Common myeloid progenitor, CD34-positive (primary cell): ENCODE measurements around the gene DCTN2.

Source experiments
- CTCF ChIA-PET: fragments of 350-600 bp; sonication (Branson Sonifier 250); formaldehyde crosslinking; loops from one replicate; lab custom pipeline; 2021; ENCODE audit warnings: antibody characterized with exemption; lab: Charles Lee
- POLR2A ChIA-PET: fragments of 350-600 bp; sonication (Branson Sonifier 250); formaldehyde crosslinking; loops from one replicate; lab custom pipeline; 2021; ENCODE audit warnings: antibody characterized with exemption; lab: Charles Lee
- DNase-seq, 3 donors: peaks; one replicate each; pipeline versions ENCODE4 v3.0.0 to v3.0.0-alpha.2; 2013
- H3K27ac ChIP-seq, 2 experiments: 1 replicate in 1 of 2; 2 replicates in 1 of 2; pipeline ENCODE4 v1.7.0; 2013; ENCODE audit warnings: inconsistent platforms in 2 of 2, low read length in 2 of 2, mild to moderate bottlenecking in 2 of 2, low read depth in 1 of 2, moderate library complexity in 1 of 2; ENCODE audit not compliant: severe bottlenecking in 2 of 2, insufficient read depth in 1 of 2, poor library complexity in 1 of 2
- H3K27me3 ChIP-seq, 5 experiments: replicated peaks in 2 of 5; 1 replicate in 3 of 5; 2 replicates in 2 of 5; pipeline versions ENCODE4 v1.6.1 to v1.7.0; 2013; ENCODE audit warnings: low read length in 4 of 5, mild to moderate bottlenecking in 2 of 5, moderate library complexity in 2 of 5, inconsistent platforms in 1 of 5; ENCODE audit not compliant: insufficient read depth in 5 of 5, control insufficient read depth in 4 of 5
- H3K36me3 ChIP-seq, 4 experiments: 1 replicate in 2 of 4; 2 replicates in 2 of 4; pipeline versions ENCODE4 v1.6.1 to v1.7.0; 2013; ENCODE audit warnings: low read length in 3 of 4, control low read depth in 1 of 4, mild to moderate bottlenecking in 1 of 4; ENCODE audit not compliant: control insufficient read depth in 4 of 4, insufficient read depth in 4 of 4
- H3K4me1 ChIP-seq, 4 experiments: 1 replicate in 3 of 4; 2 replicates in 1 of 4; pipeline versions ENCODE4 v1.6.1 to v1.7.1; 2013; ENCODE audit warnings: low read length in 3 of 4, mild to moderate bottlenecking in 3 of 4, control low read depth in 1 of 4, inconsistent platforms in 1 of 4, moderate library complexity in 1 of 4; ENCODE audit not compliant: control insufficient read depth in 4 of 4, insufficient read depth in 4 of 4; ENCODE audit errors: control extremely low read depth in 1 of 4
- H3K4me3 ChIP-seq, 7 experiments: 1 replicate in 4 of 7; 2 replicates in 3 of 7; pipeline versions ENCODE4 v1.5.1 to v1.7.0; 2013; ENCODE audit warnings: mild to moderate bottlenecking in 7 of 7, low read length in 6 of 7, moderate library complexity in 6 of 7, inconsistent platforms in 2 of 7, low read depth in 2 of 7, control low read depth in 1 of 7; ENCODE audit not compliant: insufficient read depth in 4 of 7, control insufficient read depth in 1 of 7; ENCODE audit errors: extremely low read depth in 1 of 7
- H3K9me3 ChIP-seq, 5 experiments: 1 replicate in 4 of 5; 2 replicates in 1 of 5; pipeline versions ENCODE4 v1.6.1 to v1.7.1; 2013; ENCODE audit warnings: low read length in 4 of 5, mild to moderate bottlenecking in 2 of 5, inconsistent platforms in 1 of 5, low read depth in 1 of 5, moderate library complexity in 1 of 5; ENCODE audit not compliant: control insufficient read depth in 4 of 5, insufficient read depth in 2 of 5; ENCODE audit errors: control extremely low read depth in 1 of 5
- WGBS: methylation state at CpG from one replicate; pipeline ENCODE4 v1.1.5; 2013; ENCODE audit not compliant: insufficient coverage; 5-methylcytosine and 5-hydroxymethylcytosine counted together

The DCTN2 gene

DNA sequence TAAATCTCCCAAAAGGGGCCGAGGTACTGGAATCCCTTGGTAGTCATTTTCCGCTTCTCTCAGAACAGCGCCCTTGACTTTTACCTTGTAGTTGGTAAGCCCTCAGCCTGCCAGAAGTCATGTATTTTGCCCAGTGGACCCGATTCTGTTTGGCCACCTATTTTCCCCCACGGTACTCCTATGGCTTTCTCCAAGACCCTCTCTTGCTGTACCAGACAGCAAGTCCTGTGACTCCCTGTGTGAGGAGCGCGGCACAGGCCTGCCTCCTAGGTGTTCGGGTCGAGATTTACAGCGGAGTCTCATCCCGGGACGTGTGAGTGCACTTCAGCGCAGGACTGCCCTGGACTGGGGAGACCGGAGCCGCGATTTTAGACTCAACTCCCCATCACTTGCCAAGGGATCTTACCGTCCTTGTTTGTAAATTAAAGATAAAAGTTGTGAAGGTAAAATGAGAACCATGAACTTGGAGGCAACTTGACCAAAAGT lies 25.4 kb downstream of the DCTN2 start:
- H3K36me3 ChIP-seq, result peaks cover 12 to 43% (median 33%) of the 10 kb centered on the region in 4 experiments
- no peaks in the 10 kb centered on the region for H3K9me3 ChIP-seq
- DNase-seq, result no peak
- H3K27me3 ChIP-seq, result no peaks in the 10 kb centered on the region
- H3K27ac ChIP-seq, result peak overlapping the region; percentile 88 to 94
- POLR2A ChIA-PET, result interaction anchor here (2.9 kb wide), 1 partner anchor 11 kb away, joined by 13 read pairs; no protein-coding TSS in a partner anchor
- CTCF ChIA-PET, result interaction anchor here (1.3 to 1.4 kb wide), 2 partner anchors 24 to 63 kb away, joined by 3 read pairs; no protein-coding TSS in a partner anchor
- 72% methylated on average over 11 of the region's 17 CpGs for whole genome bisulfite sequencing
- H3K4me1 ChIP-seq, result peaks cover 14 to 56% (median 52%) of the 10 kb centered on the region in 4 experiments
- peak overlapping the region in 6 of 7 experiments; percentile 23 to 86 (median 64) for H3K4me3 ChIP-seq

DNA sequence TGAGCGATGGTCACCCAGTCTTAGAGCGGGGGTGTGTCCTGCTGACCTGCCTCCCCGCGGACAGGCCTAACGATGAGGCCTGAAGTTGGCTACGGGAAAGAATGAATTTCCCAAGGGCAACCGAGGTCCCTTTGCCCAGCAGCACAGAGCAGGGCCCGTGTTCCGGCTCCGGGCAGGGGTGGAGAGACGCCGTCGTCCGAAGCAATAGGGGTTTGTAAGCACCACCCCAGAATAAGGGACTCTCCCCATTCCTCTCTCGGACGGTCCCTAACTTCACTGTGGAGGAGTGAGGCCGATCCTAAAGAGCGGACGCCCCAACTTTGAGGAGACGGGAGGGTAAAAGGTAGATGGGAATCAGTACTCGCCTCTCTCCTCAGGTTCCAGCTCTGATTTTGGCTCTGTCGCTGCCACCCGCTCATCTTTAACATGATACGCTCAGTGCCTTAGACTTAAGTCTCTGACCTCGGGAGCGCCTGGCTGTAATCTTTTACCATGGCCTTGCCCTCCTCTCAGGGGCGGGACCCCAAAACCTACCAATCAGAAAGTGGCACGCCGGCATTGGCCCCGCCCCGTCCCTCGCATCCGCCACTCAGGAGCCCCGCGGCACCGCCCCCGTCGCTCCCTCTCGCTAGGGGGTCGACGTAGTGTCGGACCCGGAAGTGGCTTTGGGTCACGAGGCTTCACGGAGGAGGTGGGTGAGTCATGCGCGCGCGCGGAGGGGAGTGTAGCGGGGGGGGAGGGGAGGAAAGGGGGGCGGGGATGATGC lies 26.8 kb downstream of the DCTN2 start, which contains the start of gene DDIT3:
Gene DDIT3, minus strand, starts transcription at position 462 of the 766 bp plus-strand sequence. CDS start 3,108 bp downstream, outside the sequence.
- Histone ChIP-seq H3K27me3 (no peaks in the 10 kb centered on the region), H3K4me1 (peaks cover 14 to 53% (median 52%) of the 10 kb centered on the region in 4 experiments), H3K36me3 (peaks cover 15 to 46% (median 35%) of the 10 kb centered on the region in 4 experiments), H3K4me3 (peak within 1 kb of the TSS; percentile 75 to 99 (median 96)), H3K9me3 (no peaks in the 10 kb centered on the region), H3K27ac (peak within 1 kb of the TSS; percentile 99 to 100)
- DNase-seq, result peak; percentile 99
- ChIA-PET CTCF (interaction anchor here (1.0 to 1.5 kb wide), 6 partner anchors 10 to 118 kb away, joined by 3 to 6 read pairs (median 3); no protein-coding TSS in a partner anchor), POLR2A (interaction anchor here (0.8 to 2.9 kb wide), 14 partner anchors 10 to 432 kb away, joined by 3 to 14 read pairs (median 5); partner anchors contain the start of genes ARHGAP9 and DCTN2)
- 0% methylated on average over 26 of the region's 52 CpGs for WGBS

DNA sequence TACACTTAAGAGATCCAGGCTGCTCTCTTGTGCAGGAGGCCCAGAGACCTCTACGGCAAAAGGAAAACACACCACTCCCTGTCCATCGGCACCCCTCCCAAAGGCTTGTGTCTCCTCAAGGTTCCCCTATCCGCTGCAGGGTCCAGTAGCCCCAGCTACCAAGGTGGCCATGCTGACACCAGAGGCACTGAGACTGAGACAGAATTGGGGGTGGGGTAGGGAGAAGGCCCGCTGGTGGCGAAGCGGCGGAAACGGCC lies 27.3 kb downstream of the DCTN2 start:
- Histone ChIP-seq H3K9me3 (no peaks in the 10 kb centered on the region), H3K4me3 (peak overlapping the region; percentile 75 to 99 (median 96)), H3K36me3 (peaks cover 16 to 47% (median 36%) of the 10 kb centered on the region in 4 experiments), H3K27me3 (no peaks in the 10 kb centered on the region), H3K27ac (peak overlapping the region; percentile 99 to 100), H3K4me1 (peaks cover 14 to 52% (median 51%) of the 10 kb centered on the region in 4 experiments)
- 0% methylated on average over 8 of the region's 8 CpGs for WGBS
- ChIA-PET CTCF (interaction anchor here (1.0 to 1.5 kb wide), 4 partner anchors 11 to 119 kb away, joined by 3 to 6 read pairs (median 4); no protein-coding TSS in a partner anchor), POLR2A (interaction anchor here (0.6 to 2.9 kb wide), 11 partner anchors 10 to 85 kb away, joined by 3 to 14 read pairs (median 6); partner anchors contain the start of genes ARHGAP9 and DCTN2)
- peak in 1 of 3 donors; percentile 24 for DNase-seq

DNA sequence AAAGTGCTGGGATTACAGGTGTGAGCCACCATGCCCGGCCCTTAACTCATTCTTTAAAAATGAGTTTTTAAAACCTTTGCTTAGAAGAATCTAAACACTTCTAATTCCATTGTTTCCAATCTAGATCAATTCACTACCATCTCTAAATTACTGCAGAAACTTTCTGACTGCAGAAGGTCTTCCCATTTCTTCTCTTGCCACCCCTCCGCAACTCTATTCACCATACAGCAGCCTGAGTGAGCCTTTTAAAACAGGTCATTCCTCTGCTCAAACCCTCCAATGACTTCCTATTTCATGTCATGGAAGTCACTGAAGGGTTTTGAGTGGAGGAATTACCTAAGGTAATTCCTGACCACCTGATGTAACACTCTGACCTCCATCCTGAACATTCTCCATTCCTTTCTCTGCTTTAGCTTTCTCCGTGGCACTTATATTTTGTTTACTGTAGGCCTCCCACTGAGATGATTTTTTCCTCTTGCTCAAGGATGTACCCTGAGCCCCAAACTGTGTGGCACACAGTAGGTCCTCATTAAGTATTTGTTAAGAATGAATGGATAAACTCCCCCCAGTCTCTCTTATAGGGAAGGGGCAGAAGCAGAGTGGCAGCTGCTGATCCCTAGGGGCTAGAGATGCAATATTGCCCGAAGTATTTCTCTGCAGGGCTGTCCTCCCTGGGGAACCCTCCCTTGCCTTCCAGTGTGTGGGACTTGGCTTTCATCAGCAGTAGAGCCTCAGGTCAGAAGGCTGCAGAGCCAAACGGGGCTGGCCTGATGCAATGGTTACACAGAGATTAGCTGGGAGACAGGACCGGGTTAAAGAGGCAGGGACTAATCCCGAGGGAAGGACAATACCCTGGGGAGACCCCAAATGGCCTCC lies 27.8 kb downstream of the DCTN2 start:
- CTCF ChIA-PET, result interaction anchor here (1.0 to 5.3 kb wide), 4 partner anchors 10 to 119 kb away, joined by 3 to 22 read pairs (median 4); no protein-coding TSS in a partner anchor

DNA sequence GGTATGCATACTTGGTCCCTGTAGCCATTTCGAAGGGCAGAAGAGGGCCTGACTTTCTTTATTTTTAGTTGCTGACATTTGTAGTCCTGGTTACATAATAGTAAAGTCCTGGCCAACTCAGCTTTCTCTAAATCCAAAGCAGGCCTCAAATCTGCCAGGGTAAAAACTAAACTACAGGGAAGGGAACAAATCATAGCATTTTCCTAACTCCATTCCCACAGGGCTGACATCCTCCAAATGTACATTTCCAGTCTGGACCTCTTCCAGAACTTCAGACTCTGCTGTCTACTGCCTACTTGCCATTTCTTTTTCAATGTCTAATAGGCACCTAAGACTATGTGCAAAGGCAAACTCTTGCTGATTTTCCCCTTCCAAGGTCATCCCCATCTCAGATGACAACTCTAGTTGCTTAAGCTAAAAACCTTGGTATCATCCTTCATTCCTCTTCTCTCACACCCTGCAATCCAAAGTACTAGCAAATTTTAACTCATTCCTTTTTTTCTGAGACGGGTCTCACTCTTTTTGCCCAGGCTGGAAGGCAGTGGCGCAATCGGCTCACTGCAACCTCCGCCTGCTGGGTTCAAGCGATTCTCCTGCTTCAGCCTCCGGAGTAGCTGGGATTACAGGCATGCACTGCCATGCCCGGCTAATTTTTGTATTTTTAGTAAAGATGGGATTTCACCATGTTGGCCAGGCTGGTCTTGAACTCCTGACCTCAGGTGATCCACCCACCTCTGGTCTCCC lies 28.6 kb downstream of the DCTN2 start:
- CTCF ChIA-PET, result interaction anchor here (1.5 to 5.3 kb wide), 3 partner anchors 11 to 42 kb away, joined by 3 to 22 read pairs (median 5); partner anchors contain the start of gene ARHGAP9
- Histone ChIP-seq H3K4me3 (peak overlapping the region in 3 of 7 experiments; percentile 84 to 98 (median 96)), H3K36me3 (peaks cover 15 to 45% (median 36%) of the 10 kb centered on the region in 4 experiments), H3K4me1 (peaks cover 9 to 40% (median 37%) of the 10 kb centered on the region in 4 experiments), H3K27me3 (no peaks in the 10 kb centered on the region), H3K9me3 (no peaks in the 10 kb centered on the region), H3K27ac (peak overlapping the region in 1 of 2 experiments; percentile 100)
- POLR2A ChIA-PET, result interaction anchor here (0.6 to 2.9 kb wide), 11 partner anchors 12 to 267 kb away, joined by 3 to 14 read pairs (median 4); partner anchors contain the start of genes ARHGAP9, DCTN2 and STAC3
- no peak for DNase-seq
- 100% methylated on average over 6 of the region's 8 CpGs for WGBS

More for the DNA sequence above, 27.8 kb downstream of the DCTN2 start:
- peak in 1 of 3 donors; percentile 22 for DNase-seq
- POLR2A ChIA-PET, result interaction anchor here (0.6 to 2.9 kb wide), 9 partner anchors 9 to 57 kb away, joined by 3 to 14 read pairs (median 7); partner anchors contain the start of genes ARHGAP9 and DCTN2
- H3K27me3 ChIP-seq, result no peaks in the 10 kb centered on the region
- no peaks in the 10 kb centered on the region for H3K9me3 ChIP-seq
- H3K36me3 ChIP-seq, result peaks cover 15 to 46% (median 35%) of the 10 kb centered on the region in 4 experiments
- 18% methylated on average over 5 of the region's 7 CpGs for WGBS
- peak overlapping the region; percentile 75 to 99 (median 96) for H3K4me3 ChIP-seq
- H3K27ac ChIP-seq, result peak overlapping the region; percentile 99 to 100
- H3K4me1 ChIP-seq, result peaks cover 14 to 48% (median 45%) of the 10 kb centered on the region in 4 experiments
